Measurements from ENCODE around the gene EEPD1.

EEPD1 gene

GRCh38 chr7:36219429-36219828 lies 66.4 kb downstream of the EEPD1 start:
- no peak for TF ChIP-seq ARNT (IDR thresholded peaks at IDR 0.05)
- TF ChIP-seq L3MBTL2 (conservative IDR thresholded peaks at IDR 0.05), result no peak
- TF ChIP-seq ELF4 (IDR thresholded peaks at IDR 0.05), result no peak
- no peak for TF ChIP-seq ZNF384 (IDR thresholded peaks at IDR 0.05)
- TF ChIP-seq FOXK2 (IDR thresholded peaks at IDR 0.05), result no peak
- TF ChIP-seq BHLHE40 (IDR thresholded peaks at IDR 0.05; ENCODE audit: borderline replicate concordance), result no peak
- POLR2A ChIA-PET, result no interaction called here
- no peak for DNase-seq (ENCODE audit: extremely low spot score)
- CTCF ChIA-PET, result no interaction called here

DNA sequence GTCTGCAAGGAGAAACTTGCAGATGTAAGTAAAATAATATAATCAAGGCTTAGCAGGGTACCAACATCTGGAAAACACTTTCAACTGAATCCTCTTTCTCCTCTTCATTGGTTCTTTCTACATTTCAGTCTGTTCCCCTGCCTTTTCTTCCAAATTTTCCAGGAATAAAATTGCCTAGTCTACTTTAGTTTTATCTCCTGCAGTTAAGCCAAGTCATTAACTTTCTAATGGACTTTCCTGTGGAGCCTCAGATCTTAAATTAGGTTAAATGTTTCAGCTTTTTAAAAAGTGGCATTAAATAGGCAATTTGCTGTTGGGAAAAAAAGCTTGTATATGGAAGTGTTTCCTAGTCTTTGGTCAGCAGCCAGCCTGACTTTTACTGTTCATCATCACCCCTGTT lies 70.8 kb downstream of the EEPD1 start:
- POLR2A ChIA-PET, result no interaction called here
- CTCF ChIA-PET, result interaction anchor here (0.6 to 1.2 kb wide), 2 partner anchors 96 to 156 kb away, joined by 3 read pairs; no protein-coding TSS in a partner anchor
- no peak for TF ChIP-seq SP1 (IDR thresholded peaks at IDR 0.05)
- TF ChIP-seq TARDBP (IDR thresholded peaks at IDR 0.05), result no peak
- no peak for TF ChIP-seq ARNT (IDR thresholded peaks at IDR 0.05)
- no peak for TF ChIP-seq ZNF384 (IDR thresholded peaks at IDR 0.05)
- TF ChIP-seq FOXA1 (IDR thresholded peaks at IDR 0.05), result no peak
- TF ChIP-seq L3MBTL2 (conservative IDR thresholded peaks at IDR 0.05), result no peak
- TF ChIP-seq FOXM1 (IDR thresholded peaks at IDR 0.05; ENCODE audit: borderline replicate concordance), result no peak
- no peak for TF ChIP-seq BHLHE40 (IDR thresholded peaks at IDR 0.05; ENCODE audit: borderline replicate concordance)
- no peak for TF ChIP-seq HDGF (IDR thresholded peaks at IDR 0.05; ENCODE audit: borderline replicate concordance)
- TF ChIP-seq LEF1 (IDR thresholded peaks at IDR 0.05; ENCODE audit: borderline replicate concordance), result no peak
- TF ChIP-seq FOXK2 (IDR thresholded peaks at IDR 0.05), result no peak
- TF ChIP-seq CTBP1 (IDR thresholded peaks at IDR 0.05; ENCODE audit: borderline replicate concordance), result no peak
- no peak for TF ChIP-seq SUZ12 (IDR thresholded peaks at IDR 0.05)
- TF ChIP-seq NFRKB (IDR thresholded peaks at IDR 0.05), result no peak
- no peak for TF ChIP-seq ELF4 (IDR thresholded peaks at IDR 0.05)
- no peak for DNase-seq (ENCODE audit: extremely low spot score)

GRCh38 chr7:36224934-36225858 lies 72.1 kb downstream of the EEPD1 start:
- TF ChIP-seq, protein P1, sequence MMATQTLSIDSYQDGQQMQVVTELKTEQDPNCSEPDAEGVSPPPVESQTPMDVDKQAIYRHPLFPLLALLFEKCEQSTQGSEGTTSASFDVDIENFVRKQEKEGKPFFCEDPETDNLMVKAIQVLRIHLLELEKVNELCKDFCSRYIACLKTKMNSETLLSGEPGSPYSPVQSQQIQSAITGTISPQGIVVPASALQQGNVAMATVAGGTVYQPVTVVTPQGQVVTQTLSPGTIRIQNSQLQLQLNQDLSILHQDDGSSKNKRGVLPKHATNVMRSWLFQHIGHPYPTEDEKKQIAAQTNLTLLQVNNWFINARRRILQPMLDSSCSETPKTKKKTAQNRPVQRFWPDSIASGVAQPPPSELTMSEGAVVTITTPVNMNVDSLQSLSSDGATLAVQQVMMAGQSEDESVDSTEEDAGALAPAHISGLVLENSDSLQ (IDR thresholded peaks at IDR 0.05), result no peak
- CTCF ChIA-PET, result no interaction called here
- POLR2A ChIA-PET, result no interaction called here
- DNase-seq (ENCODE audit: extremely low spot score), result no peak

DNA sequence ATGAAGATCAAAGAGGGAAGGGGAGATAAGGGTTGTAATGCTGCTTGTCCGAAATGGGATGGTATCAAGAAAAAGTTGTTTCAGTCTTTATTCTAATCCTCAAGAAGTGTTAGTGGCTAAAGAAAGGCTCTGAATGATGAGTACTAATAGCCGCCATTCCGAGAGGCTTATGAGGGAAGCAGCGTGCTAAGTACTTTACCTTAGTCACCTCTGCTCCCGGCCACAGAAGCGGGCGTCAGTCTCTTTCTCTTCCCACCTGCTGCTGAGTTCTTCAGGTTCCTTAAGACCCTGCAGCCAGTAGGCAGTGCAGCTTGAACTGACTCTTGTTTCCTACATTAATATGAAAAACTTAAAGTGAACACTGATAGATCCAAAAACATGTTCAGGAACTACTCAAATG lies 73.1 kb downstream of the EEPD1 start:
- ChIA-PET POLR2A (no interaction called here), CTCF (no interaction called here)
- no peak for TF ChIP-seq HDGF (IDR thresholded peaks at IDR 0.05; ENCODE audit: borderline replicate concordance)
- no peak for TF ChIP-seq TARDBP (IDR thresholded peaks at IDR 0.05)
- TF ChIP-seq, protein P1 (IDR thresholded peaks at IDR 0.05), result no peak
- TF ChIP-seq FOXM1 (IDR thresholded peaks at IDR 0.05; ENCODE audit: borderline replicate concordance), result no peak
- no peak for TF ChIP-seq CTBP1 (IDR thresholded peaks at IDR 0.05; ENCODE audit: borderline replicate concordance)
- no peak for TF ChIP-seq NFRKB (IDR thresholded peaks at IDR 0.05)
- TF ChIP-seq ZNF384 (IDR thresholded peaks at IDR 0.05), result no peak
- no peak for TF ChIP-seq L3MBTL2 (conservative IDR thresholded peaks at IDR 0.05)
- TF ChIP-seq LEF1 (IDR thresholded peaks at IDR 0.05; ENCODE audit: borderline replicate concordance), result no peak
- TF ChIP-seq ELF4 (IDR thresholded peaks at IDR 0.05), result no peak
- TF ChIP-seq FOXK2 (IDR thresholded peaks at IDR 0.05), result no peak
- no peak for TF ChIP-seq FOXA1 (IDR thresholded peaks at IDR 0.05)
- TF ChIP-seq SP1 (IDR thresholded peaks at IDR 0.05), result no peak
- TF ChIP-seq ARNT (IDR thresholded peaks at IDR 0.05), result no peak
- no peak for TF ChIP-seq BHLHE40 (IDR thresholded peaks at IDR 0.05; ENCODE audit: borderline replicate concordance)
- no peak for DNase-seq (ENCODE audit: extremely low spot score)

DNA sequence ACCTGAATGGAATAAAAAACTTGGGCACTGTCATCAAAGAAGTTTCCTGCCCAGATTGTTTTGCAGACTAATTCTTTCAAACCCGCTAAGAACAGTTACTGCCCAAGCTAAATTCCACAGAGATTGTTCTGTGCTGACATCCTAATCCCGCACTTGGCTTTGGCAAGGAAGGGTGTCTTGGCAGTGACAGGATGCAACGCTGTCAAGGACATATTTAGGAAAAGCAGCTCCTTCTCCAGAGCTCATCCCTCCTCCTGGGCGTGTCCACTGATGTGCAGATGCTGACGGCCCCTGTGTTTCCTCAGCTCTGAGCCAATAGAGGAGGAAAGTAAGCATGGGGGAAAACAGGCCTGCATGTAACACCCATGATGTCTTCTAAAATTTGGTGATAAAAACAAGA lies 74.2 kb downstream of the EEPD1 start:
- TF ChIP-seq HDGF (IDR thresholded peaks at IDR 0.05; ENCODE audit: borderline replicate concordance), result no peak
- TF ChIP-seq FOXM1 (IDR thresholded peaks at IDR 0.05; ENCODE audit: borderline replicate concordance), result no peak
- no peak for TF ChIP-seq FOXA1 (IDR thresholded peaks at IDR 0.05)
- TF ChIP-seq ARNT (IDR thresholded peaks at IDR 0.05), result no peak
- no peak for TF ChIP-seq SP1 (IDR thresholded peaks at IDR 0.05)
- no peak for TF ChIP-seq BHLHE40 (IDR thresholded peaks at IDR 0.05; ENCODE audit: borderline replicate concordance)
- TF ChIP-seq ELF4 (IDR thresholded peaks at IDR 0.05), result no peak
- TF ChIP-seq L3MBTL2 (conservative IDR thresholded peaks at IDR 0.05), result no peak
- TF ChIP-seq, protein P1 (IDR thresholded peaks at IDR 0.05), result no peak
- TF ChIP-seq ZNF384 (IDR thresholded peaks at IDR 0.05), result no peak
- TF ChIP-seq LEF1 (IDR thresholded peaks at IDR 0.05; ENCODE audit: borderline replicate concordance), result no peak
- no peak for TF ChIP-seq SUZ12 (IDR thresholded peaks at IDR 0.05)
- TF ChIP-seq FOXK2 (IDR thresholded peaks at IDR 0.05), result no peak
- TF ChIP-seq NFRKB (IDR thresholded peaks at IDR 0.05), result no peak
- no peak for TF ChIP-seq CTBP1 (IDR thresholded peaks at IDR 0.05; ENCODE audit: borderline replicate concordance)
- no peak for TF ChIP-seq TARDBP (IDR thresholded peaks at IDR 0.05)
- DNase-seq (ENCODE audit: extremely low spot score), result no peak
- CTCF ChIA-PET, result no interaction called here
- POLR2A ChIA-PET, result no interaction called here

DNA sequence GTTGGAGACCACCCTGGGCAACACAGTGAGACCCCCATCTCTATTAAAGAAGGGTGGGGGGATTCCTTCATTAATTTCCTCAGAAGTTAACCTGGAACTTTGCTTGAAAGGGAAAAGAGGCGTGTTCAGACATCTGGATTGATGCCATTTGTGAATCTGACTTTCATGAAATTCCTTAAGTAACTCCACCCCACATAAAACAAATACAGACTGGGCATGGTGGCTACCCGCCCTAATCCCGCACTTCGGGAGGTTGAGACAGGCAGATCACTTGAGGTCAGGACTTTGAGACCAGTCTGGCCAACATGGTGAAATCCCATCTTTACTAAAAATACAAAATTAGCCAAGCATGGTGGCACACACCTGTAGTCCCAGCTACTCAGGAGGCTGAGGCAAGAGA lies 75.0 kb downstream of the EEPD1 start:
- CTCF ChIA-PET, result no interaction called here
- no peak for DNase-seq (ENCODE audit: extremely low spot score)
- POLR2A ChIA-PET, result no interaction called here
- TF ChIP-seq CTBP1 (IDR thresholded peaks at IDR 0.05; ENCODE audit: borderline replicate concordance) (no peak), SP1 (IDR thresholded peaks at IDR 0.05) (no peak), ELF4 (IDR thresholded peaks at IDR 0.05) (no peak), LEF1 (IDR thresholded peaks at IDR 0.05; ENCODE audit: borderline replicate concordance) (no peak), TARDBP (IDR thresholded peaks at IDR 0.05) (no peak), FOXA1 (IDR thresholded peaks at IDR 0.05) (no peak)
- TF ChIP-seq, protein P1 (IDR thresholded peaks at IDR 0.05), result no peak

Measured in HEK293T (cell line).